Astrocyte (in vitro differentiated cells and primary cell): ENCODE measurements around the gene GGT1.

ENCODE experiments used
- EZH2 ChIP-seq: IDR thresholded peaks from 2 replicates; pipeline ENCODE4 v1.6.1; 2012; ENCODE audit warnings: mild to moderate bottlenecking, low read length, inconsistent platforms; ENCODE audit not compliant: insufficient read depth
- TF ChIP-seq, protein P1 (sequence below): IDR thresholded peaks from 2 replicates; pipeline ENCODE4 v1.5.1; 2011; ENCODE audit warnings: low read depth, mild to moderate bottlenecking, inconsistent platforms, low read length, moderate library complexity; ENCODE audit not compliant: insufficient read depth

DNA sequence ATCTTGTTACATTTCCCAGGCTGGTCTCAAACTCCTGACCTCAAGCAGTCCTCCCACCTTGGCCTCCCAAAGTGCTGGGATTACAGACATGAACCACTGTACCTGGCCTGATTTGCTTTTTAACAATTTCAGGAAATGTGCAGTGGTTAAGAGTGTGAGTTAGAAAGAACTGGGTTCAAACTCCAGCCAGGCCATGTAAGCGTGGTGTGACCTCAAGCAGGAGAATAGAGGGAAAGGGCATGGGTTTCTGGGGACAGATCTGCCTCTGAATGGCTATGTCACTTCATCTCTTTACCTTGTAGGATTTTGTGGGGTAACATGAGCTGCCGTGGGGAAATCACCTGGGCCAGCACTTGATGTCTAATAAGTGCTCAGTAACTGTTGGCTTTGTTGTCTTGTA, 37.9 kb upstream of the GGT1 start:
- no peak for TF ChIP-seq EZH2
- TF ChIP-seq, protein P1, sequence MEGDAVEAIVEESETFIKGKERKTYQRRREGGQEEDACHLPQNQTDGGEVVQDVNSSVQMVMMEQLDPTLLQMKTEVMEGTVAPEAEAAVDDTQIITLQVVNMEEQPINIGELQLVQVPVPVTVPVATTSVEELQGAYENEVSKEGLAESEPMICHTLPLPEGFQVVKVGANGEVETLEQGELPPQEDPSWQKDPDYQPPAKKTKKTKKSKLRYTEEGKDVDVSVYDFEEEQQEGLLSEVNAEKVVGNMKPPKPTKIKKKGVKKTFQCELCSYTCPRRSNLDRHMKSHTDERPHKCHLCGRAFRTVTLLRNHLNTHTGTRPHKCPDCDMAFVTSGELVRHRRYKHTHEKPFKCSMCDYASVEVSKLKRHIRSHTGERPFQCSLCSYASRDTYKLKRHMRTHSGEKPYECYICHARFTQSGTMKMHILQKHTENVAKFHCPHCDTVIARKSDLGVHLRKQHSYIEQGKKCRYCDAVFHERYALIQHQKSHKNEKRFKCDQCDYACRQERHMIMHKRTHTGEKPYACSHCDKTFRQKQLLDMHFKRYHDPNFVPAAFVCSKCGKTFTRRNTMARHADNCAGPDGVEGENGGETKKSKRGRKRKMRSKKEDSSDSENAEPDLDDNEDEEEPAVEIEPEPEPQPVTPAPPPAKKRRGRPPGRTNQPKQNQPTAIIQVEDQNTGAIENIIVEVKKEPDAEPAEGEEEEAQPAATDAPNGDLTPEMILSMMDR = no peak
